ENCODE measurements around the gene DNAAF5. TPM values are rescaled to one million over a fixed set of nuclear protein-coding genes. Genes with fewer than 3 reads are reported as not detected.

DNAAF5 gene
- total RNA-seq, 4 donors from 2014 or later, result 19.0 to 25.3 (median 24.1) TPM

DNA sequence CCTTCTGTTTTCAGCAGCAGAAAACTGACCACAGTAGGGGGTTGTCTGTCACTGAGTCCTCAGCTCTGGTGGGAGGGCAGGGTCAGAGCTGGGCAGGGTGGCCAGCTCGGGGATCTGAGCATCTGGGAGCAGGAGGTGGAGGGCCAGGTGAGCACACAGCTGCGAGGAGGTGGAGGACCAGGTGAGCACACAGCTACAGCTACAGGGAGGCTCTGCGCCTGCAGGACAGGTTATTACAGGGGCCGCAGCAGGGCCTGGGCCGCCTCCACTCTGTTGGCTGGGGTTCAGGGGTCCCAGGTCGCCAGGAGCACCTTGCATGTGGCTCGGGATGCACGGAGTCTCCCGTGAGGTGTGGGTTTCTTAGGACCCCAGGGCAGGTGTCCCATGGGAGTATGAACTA lies 53.0 kb downstream of the DNAAF5 start:
- TF ChIP-seq POLR2A (IDR thresholded peaks at IDR 0.05), result no peak
- TF ChIP-seq, protein P1, sequence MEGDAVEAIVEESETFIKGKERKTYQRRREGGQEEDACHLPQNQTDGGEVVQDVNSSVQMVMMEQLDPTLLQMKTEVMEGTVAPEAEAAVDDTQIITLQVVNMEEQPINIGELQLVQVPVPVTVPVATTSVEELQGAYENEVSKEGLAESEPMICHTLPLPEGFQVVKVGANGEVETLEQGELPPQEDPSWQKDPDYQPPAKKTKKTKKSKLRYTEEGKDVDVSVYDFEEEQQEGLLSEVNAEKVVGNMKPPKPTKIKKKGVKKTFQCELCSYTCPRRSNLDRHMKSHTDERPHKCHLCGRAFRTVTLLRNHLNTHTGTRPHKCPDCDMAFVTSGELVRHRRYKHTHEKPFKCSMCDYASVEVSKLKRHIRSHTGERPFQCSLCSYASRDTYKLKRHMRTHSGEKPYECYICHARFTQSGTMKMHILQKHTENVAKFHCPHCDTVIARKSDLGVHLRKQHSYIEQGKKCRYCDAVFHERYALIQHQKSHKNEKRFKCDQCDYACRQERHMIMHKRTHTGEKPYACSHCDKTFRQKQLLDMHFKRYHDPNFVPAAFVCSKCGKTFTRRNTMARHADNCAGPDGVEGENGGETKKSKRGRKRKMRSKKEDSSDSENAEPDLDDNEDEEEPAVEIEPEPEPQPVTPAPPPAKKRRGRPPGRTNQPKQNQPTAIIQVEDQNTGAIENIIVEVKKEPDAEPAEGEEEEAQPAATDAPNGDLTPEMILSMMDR (IDR thresholded peaks at IDR 0.05), result no peak
- no peak overlapping the region for H3K4me3 ChIP-seq (ENCODE audit: low read depth, poor library complexity, severe bottlenecking)
- no peak for DNase-seq (ENCODE audit: low spot score in 2 of 2)
- 77 to 78% methylated on average over 9 of the region's 9 CpGs for WGBS, 2 donors
- intact Hi-C loops (cut with DNase I; ENCODE audit: low total_unique reads), result no loop called here

- intact Hi-C loops (cut with DNase I; ENCODE audit: low total_unique reads), result no loop called here
These were observed 53.6 kb downstream of the DNAAF5 start for GRCh38 chr7:780081-780480.

GRCh38 chr7:780516-780915 lies 54.0 kb downstream of the DNAAF5 start:
- no peak for TF ChIP-seq POLR2A (IDR thresholded peaks at IDR 0.05)
- TF ChIP-seq, protein P1 (IDR thresholded peaks at IDR 0.05), result no peak
- H3K4me3 ChIP-seq (ENCODE audit: low read depth, poor library complexity, severe bottlenecking), result no peak overlapping the region
- intact Hi-C loops (cut with DNase I; ENCODE audit: low total_unique reads), result no loop called here
- DNase-seq (ENCODE audit: low spot score in 2 of 2), result no peak
- 87 to 92% methylated on average over 10 of the region's 10 CpGs for WGBS, 2 donors

More at GRCh38 chr7:780081-780480, 53.6 kb downstream of the DNAAF5 start:
- WGBS, 2 donors, result 67 to 72% methylated on average over 14 of the region's 14 CpGs
- H3K4me3 ChIP-seq (ENCODE audit: low read depth, poor library complexity, severe bottlenecking), result no peak overlapping the region
- no peak for DNase-seq (ENCODE audit: low spot score in 2 of 2)
- TF ChIP-seq, protein P1 (IDR thresholded peaks at IDR 0.05), result no peak
- TF ChIP-seq POLR2A (IDR thresholded peaks at IDR 0.05), result no peak

- no peak overlapping the region for H3K4me3 ChIP-seq (ENCODE audit: low read depth, poor library complexity, severe bottlenecking)
- intact Hi-C loops (cut with DNase I; ENCODE audit: low total_unique reads), result no loop called here
- no peak for DNase-seq (ENCODE audit: low spot score in 2 of 2)
- TF ChIP-seq, protein P1 (IDR thresholded peaks at IDR 0.05), result no peak
- no peak for TF ChIP-seq POLR2A (IDR thresholded peaks at IDR 0.05)
- WGBS, 2 donors, result 79 to 83% methylated on average over 23 of the region's 23 CpGs
These were observed 54.8 kb downstream of the DNAAF5 start for GRCh38 chr7:781186-781849.

DNA sequence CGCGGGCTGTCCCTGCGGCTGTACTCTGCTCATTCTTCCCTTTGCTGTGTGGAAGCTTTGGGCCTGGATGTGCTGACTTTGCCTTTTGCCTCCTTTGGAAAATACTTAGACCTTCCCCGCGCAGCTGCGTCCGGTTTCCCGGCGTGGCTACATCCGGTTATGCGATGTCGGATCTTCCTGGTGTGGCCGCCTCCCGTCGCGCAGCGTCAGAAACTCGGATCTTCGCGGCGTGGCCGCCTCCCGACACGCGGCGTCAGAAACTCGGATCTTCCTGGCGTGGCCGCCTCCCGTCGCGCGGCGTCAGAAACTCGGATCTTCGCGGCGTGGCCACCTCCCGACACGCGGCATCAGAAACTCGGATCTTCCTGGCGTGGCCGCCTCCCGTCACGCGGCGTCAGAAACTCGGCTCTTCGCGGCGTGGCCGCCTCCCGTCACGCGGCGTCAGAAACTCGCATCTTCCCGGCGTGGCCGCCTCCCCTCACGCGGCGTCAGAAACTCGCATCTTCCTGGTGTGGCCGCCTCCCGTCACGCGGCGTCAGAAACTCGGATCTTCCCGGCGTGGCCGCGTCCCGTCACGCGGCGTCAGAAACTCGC lies 55.5 kb downstream of the DNAAF5 start:
- 95 to 96% methylated on average over 80 of the region's 80 CpGs for WGBS, 2 donors
- intact Hi-C loops (cut with DNase I; ENCODE audit: low total_unique reads), result no loop called here
- no peak for DNase-seq (ENCODE audit: low spot score in 2 of 2)
- TF ChIP-seq POLR2A (IDR thresholded peaks at IDR 0.05), result no peak
- TF ChIP-seq, protein P1 (IDR thresholded peaks at IDR 0.05), result no peak
- H3K4me3 ChIP-seq (ENCODE audit: low read depth, poor library complexity, severe bottlenecking), result no peak overlapping the region

Data from lower leg skin (tissue), 4 donors.